CD4-positive, alpha-beta T cell treated with Interleukin-6 at 100 ng/mL for 8 hours (primary cell): ENCODE results near the gene SH3GLB1.
"Not testable (repeated sequence)": the region's sequence is repeated elsewhere in the genome, so short reads cannot be mapped to it uniquely, and the experiment has no call there.

ENCODE experiments used
- DNase-seq: peaks from one replicate; pipeline ENCODE4 v3.0.0-alpha.2; 2020; ENCODE audit warnings: mixed read lengths, low spot score

The SH3GLB1 gene

DNA sequence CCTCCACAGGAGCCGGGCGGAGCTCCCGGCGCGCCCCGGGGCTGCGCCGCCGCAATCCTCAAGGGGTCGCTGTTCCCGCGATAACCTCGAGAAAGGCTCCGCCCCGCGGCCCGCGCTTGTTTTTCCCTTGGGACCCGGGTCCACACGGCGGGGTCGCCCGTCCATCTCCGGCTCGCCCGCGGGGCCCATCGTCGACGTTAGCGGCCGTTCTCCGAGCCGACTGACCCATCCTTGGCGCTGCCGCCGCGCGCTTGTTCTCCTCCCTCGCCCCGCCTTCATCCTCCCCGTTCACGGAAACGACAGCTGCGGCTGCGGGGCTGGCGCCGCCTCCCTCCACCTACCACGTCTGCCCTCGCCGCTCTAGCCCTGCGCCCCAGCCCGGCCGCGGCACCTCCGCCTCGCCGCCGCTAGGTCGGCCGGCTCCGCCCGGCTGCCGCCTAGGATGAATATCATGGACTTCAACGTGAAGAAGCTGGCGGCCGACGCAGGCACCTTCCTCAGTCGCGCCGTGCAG, at the start of gene SH3GLB1:
SH3GLB1 (plus strand) TSS at position 119 of the 514 bp plus-strand sequence; CDS start at position 443, 324 bp downstream.
- peak; percentile 84 for DNase-seq

DNA sequence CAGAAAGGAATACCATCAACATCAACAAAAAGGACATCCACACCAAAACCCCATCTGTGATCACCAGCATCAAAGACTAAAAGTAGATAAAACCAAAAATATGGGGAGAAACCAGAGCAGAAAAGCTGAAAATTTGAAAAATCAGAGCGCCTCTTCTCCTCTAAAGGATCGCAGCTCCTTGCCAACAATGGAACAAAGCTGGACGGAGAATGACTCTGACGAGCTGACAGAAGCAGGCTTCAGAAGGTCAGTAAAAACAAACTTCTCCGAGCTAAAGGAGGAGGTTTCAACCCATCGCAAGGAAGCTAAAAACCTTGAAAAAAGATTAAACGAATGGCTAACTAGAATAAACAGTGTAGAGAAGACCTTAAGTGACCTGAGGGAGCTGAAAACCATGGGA, 46.0 kb upstream of the SH3GLB1 start:
- DNase-seq, result not testable (repeated sequence)

DNA sequence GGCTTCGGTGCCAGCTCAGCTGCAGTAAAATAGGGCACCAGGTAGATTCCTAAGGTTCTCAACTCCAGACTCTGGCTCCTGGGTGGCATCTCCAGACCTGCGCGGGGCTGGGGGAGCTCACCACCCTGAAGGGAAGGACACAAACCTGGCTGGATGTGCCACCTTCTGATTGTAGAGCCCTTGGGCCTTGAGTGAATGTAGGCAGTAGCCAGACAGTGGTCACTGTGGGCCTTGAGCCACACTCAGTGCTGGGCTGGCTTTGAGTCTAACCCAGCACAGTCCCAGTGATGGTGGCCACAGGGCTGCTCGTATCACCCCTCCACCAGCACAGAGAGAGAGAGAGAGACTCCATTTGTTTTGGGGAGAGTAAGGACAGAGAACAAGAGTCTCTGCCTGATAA, 38.0 kb upstream of the SH3GLB1 start:
- DNase-seq, result no peak

DNA sequence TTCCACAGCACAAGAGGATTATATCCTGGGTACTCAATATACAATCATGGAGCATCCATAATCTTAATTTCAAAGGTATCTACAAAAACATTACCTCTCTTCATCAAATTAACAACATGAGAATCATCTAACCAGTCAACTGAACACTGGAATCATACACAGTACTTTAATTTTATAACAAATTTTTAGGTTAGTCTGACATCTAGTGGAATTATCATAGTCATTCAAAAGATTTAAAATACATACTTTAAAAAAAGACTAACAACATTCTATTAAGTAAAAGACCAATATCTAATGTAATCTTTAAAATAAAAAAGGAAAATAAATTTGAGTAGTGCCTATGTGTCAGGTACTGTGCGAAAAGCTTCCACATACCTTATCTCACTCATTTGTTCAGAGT, 16.8 kb upstream of the SH3GLB1 start:
- no peak for DNase-seq

DNA sequence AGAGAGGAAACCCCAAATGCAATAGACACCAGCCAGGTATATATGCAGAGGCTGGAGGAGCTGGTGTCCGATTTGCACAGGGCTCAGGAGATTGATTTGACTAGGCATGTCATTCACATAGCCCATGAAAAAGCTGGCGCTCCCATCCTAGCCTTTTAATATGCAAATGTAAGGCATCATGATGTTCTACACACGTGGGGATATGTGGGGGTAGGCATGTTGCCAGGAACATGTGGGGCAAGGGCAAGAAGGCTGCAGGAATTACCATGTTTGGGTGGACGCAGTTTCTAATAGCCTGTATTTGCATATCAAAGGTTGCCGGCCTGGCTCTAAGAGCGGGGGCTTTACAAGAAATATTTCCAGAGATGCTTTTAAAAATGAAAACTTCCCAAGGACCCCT, 11.7 kb upstream of the SH3GLB1 start:
- DNase-seq, result no peak

DNA sequence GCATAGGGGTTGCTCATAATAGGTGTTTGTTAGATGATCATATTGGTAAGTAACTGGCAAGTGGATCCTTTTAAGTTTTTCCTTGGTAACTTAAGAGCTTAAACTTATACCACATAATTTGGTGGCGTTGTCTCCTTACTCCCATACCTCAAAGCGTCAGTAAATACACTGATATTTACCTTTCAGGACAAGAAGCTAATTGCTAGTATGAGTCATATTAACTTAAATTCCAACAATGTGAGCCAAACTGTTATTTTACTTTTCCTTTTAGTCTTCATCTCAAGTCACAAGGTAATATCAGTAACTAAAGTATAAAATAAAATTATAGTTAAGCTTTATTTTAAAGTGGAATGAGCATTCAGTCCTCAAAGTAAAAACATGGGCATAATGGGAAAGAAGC, 9.0 kb upstream of the SH3GLB1 start:
- DNase-seq, result no peak

DNA sequence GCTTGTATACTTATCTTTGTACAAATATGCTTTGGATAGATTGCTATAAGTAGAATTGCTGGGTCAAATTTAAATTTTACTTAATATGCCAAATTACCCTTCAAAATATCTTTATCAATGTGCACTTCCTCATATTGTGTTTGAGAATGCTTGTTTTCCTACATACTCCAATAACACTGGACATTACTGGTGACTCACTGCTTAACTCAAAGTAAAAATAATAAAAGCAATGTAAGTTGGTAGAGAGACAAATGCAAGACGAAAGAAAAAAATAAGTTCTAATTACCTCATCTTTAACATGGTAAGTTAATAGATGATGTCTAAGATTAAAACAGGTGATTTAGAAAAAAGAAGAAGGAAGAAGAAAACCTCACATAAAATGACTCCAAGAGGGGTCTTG, 7.9 kb upstream of the SH3GLB1 start:
- no peak for DNase-seq

DNA sequence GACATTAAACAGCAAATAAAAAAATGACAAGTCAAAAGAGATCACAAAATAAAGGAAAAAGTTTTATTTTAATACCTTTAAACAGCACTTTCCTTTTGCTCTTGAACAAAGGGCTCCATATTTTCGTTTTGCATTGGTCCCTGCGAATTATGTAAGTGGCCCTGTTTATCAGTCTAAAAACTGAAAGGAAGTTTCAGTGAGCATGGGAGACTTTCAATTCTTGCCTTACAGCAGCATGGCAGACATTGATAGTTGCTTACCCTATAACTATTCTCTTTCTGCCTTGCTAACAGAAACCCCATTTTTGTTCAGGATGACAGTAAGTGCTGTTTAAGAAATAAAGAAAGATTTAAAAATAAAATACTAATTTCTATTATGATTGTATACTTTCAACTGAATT, 5.2 kb upstream of the SH3GLB1 start:
- no peak for DNase-seq

DNA sequence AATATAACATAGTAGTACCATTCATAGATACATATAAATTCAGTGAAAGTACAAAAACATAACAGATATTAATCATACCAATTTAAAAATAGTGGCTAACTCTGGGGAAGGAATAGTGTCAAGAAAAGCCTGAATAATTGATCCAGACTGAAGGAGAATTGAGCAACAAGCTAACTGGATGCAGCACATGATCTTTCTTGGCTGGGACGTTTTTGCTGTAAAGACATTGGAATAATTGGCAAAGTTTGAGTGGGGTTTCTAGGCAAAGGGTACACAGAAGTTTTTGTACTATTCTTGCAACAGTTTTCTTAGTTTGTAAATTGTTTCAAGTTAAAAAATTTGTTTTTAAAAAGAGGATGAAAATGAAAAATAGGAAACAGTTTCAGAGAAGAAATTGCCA, 2.6 kb upstream of the SH3GLB1 start:
- no peak for DNase-seq

DNA sequence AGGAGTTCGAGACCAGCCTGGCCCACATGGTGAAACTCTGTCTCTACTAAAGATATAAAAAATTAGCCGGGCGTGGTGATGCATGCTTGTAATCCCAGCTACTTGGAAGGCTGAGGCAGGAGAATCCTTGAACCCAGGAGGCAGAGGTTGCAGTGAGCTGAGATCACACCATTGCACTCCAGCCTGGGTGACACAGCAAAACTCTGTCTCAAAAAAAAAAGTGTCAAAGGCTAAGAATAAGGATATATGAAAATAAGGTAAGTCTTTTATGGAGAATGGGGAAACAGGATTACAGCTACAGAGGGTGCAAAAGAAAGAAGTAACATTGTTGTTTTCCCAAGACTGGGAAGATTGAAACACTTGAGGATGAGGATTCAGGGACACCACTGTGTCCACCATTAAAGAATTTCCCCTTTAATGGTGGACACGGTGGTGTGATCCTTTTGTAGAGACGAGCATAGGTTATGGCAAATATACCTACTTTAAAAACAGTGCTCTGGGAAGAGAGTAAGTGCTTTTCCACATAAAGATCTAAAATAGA, 1.4 kb upstream of the SH3GLB1 start:
- not testable (repeated sequence) for DNase-seq

DNA sequence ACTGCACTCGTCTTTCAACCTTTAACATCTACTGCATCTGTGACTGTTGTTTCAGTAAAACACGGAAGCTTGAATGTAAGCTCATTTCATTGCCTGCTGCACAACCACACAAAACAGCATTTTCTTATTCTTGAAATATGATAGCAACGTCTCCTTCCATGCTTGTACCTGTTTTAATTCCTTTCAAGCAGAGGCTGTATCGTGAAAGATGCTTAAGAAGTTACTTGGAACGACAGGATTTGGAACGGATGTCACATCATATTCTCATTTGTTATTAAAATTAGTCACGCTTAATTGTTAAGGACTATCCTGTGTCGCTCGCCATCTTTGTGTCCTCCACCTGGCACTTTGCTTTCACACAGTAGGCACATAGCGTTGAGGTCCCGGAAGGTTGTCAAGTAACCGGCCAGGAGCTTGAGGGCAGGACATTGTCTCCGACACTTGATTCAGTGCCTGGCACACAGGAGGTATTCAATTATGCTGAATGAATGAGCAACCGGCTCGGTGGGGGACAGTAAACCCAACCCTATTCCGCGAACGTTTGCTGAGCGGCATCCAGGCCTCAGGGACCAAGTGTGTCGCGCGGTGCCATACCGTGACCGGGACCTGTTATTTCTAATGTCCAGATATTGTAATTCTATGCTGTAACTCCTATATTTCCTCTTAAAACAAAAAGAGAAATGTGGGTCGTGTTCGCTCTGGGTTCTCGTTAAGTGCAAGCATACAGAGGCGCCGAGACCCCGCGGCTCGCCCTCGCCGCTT, 499 bp upstream of the SH3GLB1 start:
- no peak for DNase-seq

DNA sequence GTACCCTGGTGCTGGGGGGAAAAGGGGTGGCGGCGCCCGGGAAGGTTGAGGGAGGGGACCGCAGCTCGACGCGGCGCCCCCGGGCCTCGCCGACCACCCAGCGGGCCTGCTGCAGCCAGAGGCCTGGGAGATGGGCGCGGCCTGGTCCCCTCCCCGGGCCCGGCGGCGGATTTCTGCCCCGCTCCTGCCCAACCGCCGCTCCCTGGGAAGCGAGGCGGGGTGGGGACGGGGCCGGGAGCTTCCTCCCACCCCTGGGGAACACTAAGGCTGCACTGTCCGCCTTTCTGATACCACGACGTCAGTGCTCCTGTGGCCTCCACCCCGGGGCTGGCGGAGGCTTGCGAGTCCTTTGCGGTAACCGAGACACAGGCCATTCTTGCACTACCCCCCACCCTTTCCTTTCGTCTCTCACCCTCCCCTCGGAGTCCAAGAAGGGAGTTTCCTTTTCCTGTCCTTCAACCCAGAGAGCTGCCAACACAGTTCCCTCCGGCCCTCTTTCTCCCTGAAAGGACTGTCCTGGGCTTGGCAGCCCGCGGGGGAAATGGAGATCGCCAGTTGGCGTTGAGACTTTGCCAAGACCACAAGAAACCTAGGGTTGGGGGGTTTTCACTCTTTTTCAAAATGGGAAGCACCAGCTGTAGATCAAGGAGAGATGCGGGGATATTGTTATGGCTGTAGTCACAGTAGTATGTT, 742 bp downstream of the SH3GLB1 start:
- peak; percentile 29 for DNase-seq

DNA sequence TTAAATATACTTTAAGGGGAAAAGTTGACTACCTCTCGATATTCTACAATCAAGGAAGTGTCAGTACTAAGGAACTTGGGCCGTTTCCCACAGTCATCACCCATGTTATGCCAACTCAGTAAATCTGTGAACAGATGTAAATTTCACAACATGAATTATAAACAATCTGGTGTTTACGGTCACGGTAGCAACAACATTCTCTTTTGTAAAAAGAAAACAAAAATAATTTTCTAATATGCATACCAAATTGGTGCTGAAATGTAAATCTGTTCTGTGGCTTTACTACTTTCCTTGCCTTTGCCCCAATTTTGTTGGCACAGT, 1.2 kb downstream of the SH3GLB1 start:
- no peak for DNase-seq

DNA sequence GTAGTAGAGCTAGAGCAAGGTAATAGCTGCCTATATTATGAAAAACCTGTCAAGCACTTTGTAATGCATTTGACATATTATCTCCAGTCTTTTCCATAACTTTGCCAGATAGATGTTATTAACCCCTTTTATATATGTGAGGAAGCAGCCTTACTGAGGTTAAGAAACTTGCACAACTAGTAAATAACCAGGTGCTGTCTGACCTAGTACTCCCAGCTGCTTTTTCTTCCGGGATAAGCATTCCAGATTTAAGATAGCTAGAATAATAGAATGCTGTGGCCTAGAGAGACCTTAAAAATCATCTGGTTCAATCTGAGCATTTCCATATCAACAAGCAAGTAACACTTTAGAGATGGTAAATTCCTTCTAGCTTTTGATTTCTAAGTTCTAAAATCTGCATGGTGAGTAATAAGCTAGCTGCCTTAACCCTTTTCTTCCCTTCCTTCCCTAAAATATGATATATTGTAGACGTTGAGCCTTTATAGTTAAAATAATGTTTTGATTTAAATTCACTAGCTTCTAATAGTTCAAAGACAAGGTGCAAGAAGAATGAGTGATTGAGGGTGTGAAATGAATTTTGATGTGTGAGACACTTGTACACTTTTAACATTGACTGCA, 1.8 kb downstream of the SH3GLB1 start:
- DNase-seq, result no peak

DNA sequence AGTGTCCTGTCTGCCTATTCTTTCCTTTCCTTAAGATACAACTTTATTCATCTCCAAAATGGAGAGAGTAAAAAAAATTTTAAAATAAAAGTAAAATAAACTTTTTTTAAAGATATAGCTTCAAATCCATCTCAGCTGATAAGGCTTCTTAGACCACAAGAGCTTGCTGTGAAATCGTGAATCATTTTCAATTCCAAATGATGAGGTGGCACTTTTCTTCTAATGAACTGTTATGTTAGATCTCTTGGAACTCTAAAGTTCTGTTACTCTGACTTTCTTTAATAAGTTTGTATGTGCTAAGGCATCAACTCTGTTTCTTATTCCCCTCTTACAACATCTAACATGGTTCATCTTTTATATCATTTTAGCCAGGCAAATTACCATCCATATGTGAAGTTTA, 4.5 kb downstream of the SH3GLB1 start:
- DNase-seq, result no peak

DNA sequence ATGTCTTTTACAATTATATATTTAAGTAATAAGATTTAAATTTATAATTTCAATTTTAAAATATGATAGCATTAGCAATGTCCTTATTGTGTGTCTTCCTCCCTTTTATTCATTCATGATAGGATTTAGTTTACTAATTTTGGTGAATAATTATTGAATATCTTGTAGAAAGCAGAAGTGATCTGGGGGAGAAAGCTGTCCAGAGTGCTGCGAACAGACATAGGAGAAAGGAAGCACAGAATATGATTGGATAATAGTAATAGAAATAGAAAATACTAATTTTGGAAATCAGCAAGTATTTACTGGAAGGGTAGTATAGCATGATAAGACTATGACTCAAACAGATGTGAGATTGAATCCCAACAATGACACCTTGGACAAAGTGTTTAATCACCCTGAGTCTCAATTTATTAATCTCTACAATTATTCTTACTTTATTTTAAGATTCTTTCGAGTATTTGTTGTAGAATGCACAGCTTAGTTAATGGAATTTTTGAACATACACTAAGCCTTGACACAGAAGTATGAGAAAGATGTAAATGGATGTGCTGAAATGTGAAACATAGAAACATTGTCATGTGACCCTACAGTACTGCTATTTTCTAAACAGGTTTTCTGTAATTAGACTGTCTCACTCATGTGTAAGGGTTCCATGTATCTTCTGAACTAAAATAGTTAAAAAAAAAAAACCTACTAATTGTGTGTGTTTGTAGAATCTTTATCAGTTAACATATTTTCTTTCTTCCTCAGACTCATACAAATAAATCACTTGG, 7.9 kb downstream of the SH3GLB1 start:
- no peak for DNase-seq

DNA sequence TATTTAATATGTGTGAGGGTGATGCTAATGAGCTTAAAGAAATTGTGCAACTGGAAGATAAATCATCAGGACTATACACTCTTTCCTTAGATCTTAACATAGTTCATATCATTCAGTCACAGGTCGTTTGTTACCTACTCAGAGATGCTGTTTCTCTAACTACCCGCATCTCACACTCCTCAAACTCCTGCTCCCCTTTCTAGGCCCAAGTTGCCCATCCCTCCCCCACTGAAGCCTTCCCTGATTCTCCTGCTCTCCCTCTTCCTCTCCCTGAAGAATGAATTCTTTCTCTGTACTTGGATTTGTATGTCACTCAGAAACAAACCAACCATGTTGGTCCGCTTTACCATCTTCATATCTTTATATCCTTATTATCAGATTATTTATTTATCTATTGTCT, 9.1 kb downstream of the SH3GLB1 start:
- DNase-seq, result no peak

DNA sequence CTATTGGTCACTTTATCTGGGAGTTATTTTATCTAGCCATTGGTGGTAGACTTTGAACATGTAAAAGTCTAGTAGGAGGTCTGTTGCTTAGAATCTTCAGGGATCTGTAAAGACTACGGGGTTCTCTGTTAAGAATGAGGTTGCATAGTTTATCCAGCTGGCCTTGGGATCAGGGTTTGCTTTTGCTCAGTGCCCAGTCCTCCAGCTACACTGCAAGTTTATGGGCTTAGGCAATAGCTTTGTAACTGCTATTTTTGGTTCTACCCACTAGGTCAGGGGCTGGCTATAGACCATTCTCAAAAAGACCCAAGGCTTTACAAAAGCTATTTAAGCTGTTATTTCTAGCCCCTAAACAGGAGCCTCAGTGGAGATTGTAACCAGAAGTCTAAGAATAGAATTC, 9.8 kb downstream of the SH3GLB1 start:
- no peak for DNase-seq

DNA sequence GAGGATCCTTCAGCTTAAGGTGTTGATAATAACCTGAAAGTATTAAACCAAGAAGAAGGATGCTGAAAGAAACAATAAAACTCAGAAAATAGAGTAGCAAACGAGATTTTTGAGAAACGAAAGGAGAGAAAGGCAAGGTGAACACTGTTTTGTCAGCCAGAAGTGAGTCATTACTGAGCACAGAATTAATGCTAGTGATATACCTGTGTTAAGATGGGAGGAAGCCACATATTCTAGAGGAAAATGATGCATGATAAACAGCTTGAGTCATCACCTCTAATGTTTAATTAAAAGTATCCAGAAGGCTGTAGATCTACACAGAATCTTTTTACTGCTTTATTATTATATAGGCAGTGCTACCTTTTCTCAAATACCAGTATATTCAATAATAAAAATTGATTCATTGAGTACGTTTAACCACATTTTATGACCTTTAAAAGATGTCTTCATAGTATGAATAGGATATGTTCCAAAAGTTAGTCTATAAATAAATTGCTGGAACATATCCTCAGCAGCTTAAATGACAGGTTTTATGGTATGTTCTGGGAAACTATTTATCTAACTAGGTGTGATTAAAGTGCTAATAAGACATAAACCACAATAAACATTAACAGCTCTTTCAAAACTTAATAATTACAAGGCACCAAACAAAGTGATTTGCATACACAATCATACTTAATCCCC, 10.3 kb downstream of the SH3GLB1 start:
- peak; percentile 40 for DNase-seq

DNA sequence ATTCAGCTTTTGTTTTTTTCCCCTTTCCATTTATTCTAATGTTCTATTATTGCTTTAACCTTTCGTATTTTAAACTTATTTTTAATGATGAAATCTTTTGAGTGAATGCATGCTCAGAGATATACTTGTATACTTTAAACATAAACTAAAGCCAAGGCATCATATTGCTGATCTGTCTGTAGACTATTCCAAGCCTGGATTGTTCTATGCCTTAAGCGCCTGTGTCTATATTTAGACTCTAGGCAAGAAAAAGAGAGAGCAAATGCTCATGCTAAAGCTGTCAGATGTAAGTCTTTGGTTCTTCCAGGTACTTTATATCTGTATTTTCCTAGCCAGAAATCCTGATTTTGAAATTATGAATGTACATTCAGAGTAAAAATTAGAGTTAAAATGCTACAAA, 14.4 kb downstream of the SH3GLB1 start:
- DNase-seq, result no peak

DNA sequence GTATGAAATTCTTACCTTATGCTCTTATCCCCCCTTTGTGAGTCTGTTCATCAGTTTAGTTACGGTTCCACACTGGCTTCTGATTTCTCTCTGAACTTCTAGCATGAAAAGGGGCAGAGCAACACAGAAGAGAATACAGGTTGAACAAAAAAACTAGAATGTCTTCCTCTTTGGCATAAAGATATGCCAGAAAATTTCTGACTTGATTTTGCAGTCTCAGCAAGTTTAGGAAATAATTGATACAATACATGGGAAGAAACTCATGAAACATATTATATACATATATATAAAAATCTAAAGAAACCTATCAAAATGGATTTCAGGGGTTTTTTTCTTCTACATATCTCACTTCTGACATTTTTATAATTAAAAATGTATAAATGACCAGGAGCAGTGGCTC, 27.0 kb downstream of the SH3GLB1 start:
- no peak for DNase-seq

DNA sequence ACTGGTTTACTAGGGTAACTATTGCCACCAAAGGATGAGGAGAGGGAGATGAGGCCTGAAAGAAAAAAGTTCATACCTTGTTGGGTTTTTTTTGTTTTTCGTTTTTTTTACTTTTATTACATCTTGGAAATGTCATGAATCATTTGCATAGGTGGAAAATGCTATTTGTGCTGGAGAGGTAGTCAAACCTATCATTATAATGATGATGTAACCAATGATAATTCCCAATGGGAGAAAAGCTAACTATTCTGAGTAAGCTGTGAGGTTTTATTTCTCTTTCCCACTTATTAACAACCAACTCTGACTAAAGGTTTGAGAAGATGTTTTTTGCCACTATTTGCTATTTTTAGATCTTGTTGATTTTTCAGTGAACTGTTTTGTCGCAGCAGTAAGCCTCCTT, 29.0 kb downstream of the SH3GLB1 start:
- no peak for DNase-seq
